PC-9 (cell line): ENCODE results near the gene CFAP47. TPM values are rescaled to one million over a fixed set of nuclear protein-coding genes. Genes with fewer than 3 reads are reported as not detected.

Experiments
- BruUV-seq: library from RNA; stranded (reverse); fragments of 400-500 nt; replicated peaks from 2 replicates; lab custom pipeline; 2021; lab: Mats Ljungman, UMichigan
- CTCF ChIA-PET: fragments of 300-600 bp; sonication (Branson Sonifier 250); formaldehyde crosslinking; loops from one replicate; lab custom pipeline; 2022; ENCODE audit warnings: antibody characterized with exemption; lab: Charles Lee
- POLR2A ChIA-PET: fragments of 300-600 bp; sonication (Branson Sonifier 250); formaldehyde crosslinking; loops from one replicate; lab custom pipeline; 2022; ENCODE audit warnings: antibody characterized with exemption; ENCODE audit not compliant: unreplicated experiment; lab: Charles Lee
- DNase-seq, 2 experiments: peaks; one replicate each; pipeline versions ENCODE4 v3.0.0 to v3.0.0-alpha.2; 2015 to 2022; ENCODE audit warnings: mixed read lengths in 1 of 2
- H2AFZ ChIP-seq: fragments of 200-600 bp; sonication (generic); 2 replicates; pipeline ENCODE4 v1.8.1; 2017; ENCODE audit warnings: antibody characterized with exemption
- H3F3A ChIP-seq: fragments of 200-600 bp; sonication (generic); 2 replicates; pipeline ENCODE4 v1.8.1; 2017; ENCODE audit warnings: antibody characterized with exemption, mild to moderate bottlenecking, low read depth; ENCODE audit not compliant: insufficient read depth
- H3K27ac ChIP-seq: fragments of 200-600 bp; sonication (generic); 2 replicates; pipeline ENCODE4 v1.6.1; 2016; ENCODE audit warnings: mixed run types
- H3K27me3 ChIP-seq: fragments of 200-600 bp; sonication (generic); 2 replicates; pipeline ENCODE4 v1.6.1; 2016; ENCODE audit warnings: low read depth, mixed run types; ENCODE audit not compliant: insufficient read depth
- H3K36me3 ChIP-seq: fragments of 200-600 bp; sonication (generic); 2 replicates; pipeline ENCODE4 v1.6.1; 2016; ENCODE audit warnings: low read depth, mixed run types
- H3K4me1 ChIP-seq: fragments of 200-600 bp; sonication (generic); replicated peaks from 2 replicates; pipeline ENCODE4 v1.6.1; 2016; ENCODE audit warnings: mixed run types; ENCODE audit not compliant: insufficient read depth
- H3K4me2 ChIP-seq: fragments of 200-600 bp; sonication (generic); 2 replicates; pipeline ENCODE4 v1.6.1; 2017; ENCODE audit warnings: mixed run types
- H3K4me3 ChIP-seq: fragments of 200-600 bp; sonication (generic); 2 replicates; pipeline ENCODE4 v1.6.1; 2016; ENCODE audit warnings: mixed run types
- H3K79me2 ChIP-seq: fragments of 200-600 bp; sonication (generic); 2 replicates; pipeline ENCODE4 v1.6.1; 2017; ENCODE audit warnings: low read depth, mixed run types
- H3K9me2 ChIP-seq: fragments of 200-600 bp; sonication (generic); 2 replicates; pipeline ENCODE4 v1.8.1; 2017; ENCODE audit warnings: mild to moderate bottlenecking; ENCODE audit not compliant: insufficient read depth
- H3K9me3 ChIP-seq: fragments of 200-600 bp; sonication (generic); 2 replicates; pipeline ENCODE4 v1.8.1; 2016; ENCODE audit warnings: low read depth; ENCODE audit not compliant: insufficient read depth
- H4K20me1 ChIP-seq: fragments of 200-600 bp; sonication (generic); 2 replicates; pipeline ENCODE4 v1.8.1; 2017; ENCODE audit not compliant: insufficient read depth
- EZH2 ChIP-seq: fragments of 200-600 bp; sonication (generic); IDR thresholded peaks from 2 replicates; pipeline ENCODE4 v1.8.0; 2017; ENCODE audit warnings: antibody characterized with exemption, low read depth
- intact Hi-C: fragments of 100-400 bp; cut with micrococcal nuclease; formaldehyde crosslinking; loops from one replicate; pipeline ENCODE4 v1.10.0; 2022; ENCODE audit not compliant: unreplicated experiment
- total RNA-seq: library from RNA; stranded (reverse); gene quantifications from 2 replicates; pipeline ENCODE4 v1.2.3, GENCODE V29; 2021
- TF ChIP-seq, protein P1 (sequence below): fragments of 200-600 bp; sonication (generic); conservative IDR thresholded peaks from 2 replicates; pipeline ENCODE4 v1.6.1; 2017; ENCODE audit warnings: mixed run types, antibody characterized with exemption, mild to moderate bottlenecking, moderate library complexity

The CFAP47 gene
- total RNA-seq, 1 experiment from 2014 or later, result not detected

DNA sequence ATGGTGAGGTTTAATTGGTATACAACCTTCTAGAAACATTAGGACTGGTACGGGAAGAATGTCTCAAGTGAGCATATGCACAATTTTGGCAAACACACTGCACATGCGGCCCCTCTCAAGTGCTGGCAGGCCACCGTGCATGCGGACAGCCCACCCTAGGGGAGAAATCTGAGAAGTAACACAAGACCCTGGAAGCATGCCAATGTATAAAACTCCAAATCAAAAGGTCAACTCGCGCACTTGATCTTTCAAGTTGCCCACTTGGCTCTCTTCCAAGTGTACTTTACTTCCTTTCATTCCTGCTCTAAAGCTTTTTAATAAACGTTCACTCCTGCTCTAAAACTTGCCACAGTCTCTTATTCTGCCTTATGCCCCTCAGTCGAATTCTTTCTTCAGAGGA is 488.3 kb downstream of the CFAP47 start:
- no peak overlapping the region for H3K4me2 ChIP-seq
- H3K27ac ChIP-seq, result no peak overlapping the region
- no peaks in the 10 kb centered on the region for H3K79me2 ChIP-seq
- H2AFZ ChIP-seq, result no peak overlapping the region
- H3K27me3 ChIP-seq, result no peaks in the 10 kb centered on the region
- no TSS peak for BruUV-seq
- no peak overlapping the region for H3K4me3 ChIP-seq
- no peak for DNase-seq
- no peaks in the 10 kb centered on the region for H3K36me3 ChIP-seq
- no peaks in the 10 kb centered on the region for H4K20me1 ChIP-seq
- H3K4me1 ChIP-seq, result no peaks in the 10 kb centered on the region
- no peak for TF ChIP-seq EZH2
- TF ChIP-seq, protein P1, sequence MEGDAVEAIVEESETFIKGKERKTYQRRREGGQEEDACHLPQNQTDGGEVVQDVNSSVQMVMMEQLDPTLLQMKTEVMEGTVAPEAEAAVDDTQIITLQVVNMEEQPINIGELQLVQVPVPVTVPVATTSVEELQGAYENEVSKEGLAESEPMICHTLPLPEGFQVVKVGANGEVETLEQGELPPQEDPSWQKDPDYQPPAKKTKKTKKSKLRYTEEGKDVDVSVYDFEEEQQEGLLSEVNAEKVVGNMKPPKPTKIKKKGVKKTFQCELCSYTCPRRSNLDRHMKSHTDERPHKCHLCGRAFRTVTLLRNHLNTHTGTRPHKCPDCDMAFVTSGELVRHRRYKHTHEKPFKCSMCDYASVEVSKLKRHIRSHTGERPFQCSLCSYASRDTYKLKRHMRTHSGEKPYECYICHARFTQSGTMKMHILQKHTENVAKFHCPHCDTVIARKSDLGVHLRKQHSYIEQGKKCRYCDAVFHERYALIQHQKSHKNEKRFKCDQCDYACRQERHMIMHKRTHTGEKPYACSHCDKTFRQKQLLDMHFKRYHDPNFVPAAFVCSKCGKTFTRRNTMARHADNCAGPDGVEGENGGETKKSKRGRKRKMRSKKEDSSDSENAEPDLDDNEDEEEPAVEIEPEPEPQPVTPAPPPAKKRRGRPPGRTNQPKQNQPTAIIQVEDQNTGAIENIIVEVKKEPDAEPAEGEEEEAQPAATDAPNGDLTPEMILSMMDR, result no peak
- no peaks in the 10 kb centered on the region for H3K9me2 ChIP-seq
- H3K9me3 ChIP-seq, result no peaks in the 10 kb centered on the region
- ChIA-PET POLR2A (no interaction called here), CTCF (no interaction called here)
- no peaks in the 10 kb centered on the region for H3F3A ChIP-seq
- intact Hi-C loops, result no loop called here

GRCh38 chrX:36414056-36414455 is 494.5 kb downstream of the CFAP47 start:
- no peaks in the 10 kb centered on the region for H4K20me1 ChIP-seq
- no peaks in the 10 kb centered on the region for H3K36me3 ChIP-seq
- no peaks in the 10 kb centered on the region for H3K9me3 ChIP-seq
- H3K4me2 ChIP-seq, result no peak overlapping the region
- H3K27ac ChIP-seq, result no peak overlapping the region
- DNase-seq, result no peak
- H3K4me3 ChIP-seq, result no peak overlapping the region
- H3K4me1 ChIP-seq, result no peaks in the 10 kb centered on the region
- no TSS peak for BruUV-seq
- H2AFZ ChIP-seq, result no peak overlapping the region
- no peaks in the 10 kb centered on the region for H3K9me2 ChIP-seq
- H3F3A ChIP-seq, result no peaks in the 10 kb centered on the region
- intact Hi-C loops, result no loop called here
- CTCF ChIA-PET, result no interaction called here
- TF ChIP-seq, protein P1, result no peak
- TF ChIP-seq EZH2, result no peak
- H3K27me3 ChIP-seq, result no peaks in the 10 kb centered on the region
- POLR2A ChIA-PET, result no interaction called here
- H3K79me2 ChIP-seq, result no peaks in the 10 kb centered on the region

GRCh38 chrX:36422368-36422767 is 502.8 kb downstream of the CFAP47 start:
- H3K4me2 ChIP-seq, result no peak overlapping the region
- TF ChIP-seq EZH2, result no peak
- TF ChIP-seq, protein P1, result no peak
- no peaks in the 10 kb centered on the region for H3K79me2 ChIP-seq
- no peak overlapping the region for H3K4me3 ChIP-seq
- no peak overlapping the region for H3K27ac ChIP-seq
- H3K9me3 ChIP-seq, result no peaks in the 10 kb centered on the region
- intact Hi-C loops, result no loop called here
- no peaks in the 10 kb centered on the region for H3K36me3 ChIP-seq
- no peaks in the 10 kb centered on the region for H3F3A ChIP-seq
- no TSS peak for BruUV-seq
- H3K4me1 ChIP-seq, result no peaks in the 10 kb centered on the region
- no peak for DNase-seq
- no peak overlapping the region for H2AFZ ChIP-seq
- H3K27me3 ChIP-seq, result no peaks in the 10 kb centered on the region
- H3K9me2 ChIP-seq, result no peaks in the 10 kb centered on the region
- H4K20me1 ChIP-seq, result no peaks in the 10 kb centered on the region
- ChIA-PET CTCF (no interaction called here), POLR2A (no interaction called here)
